Measurements from ENCODE around the gene PDE4D.

The PDE4D gene

GRCh38 chr5:59559847-59560246, 333.7 kb downstream of the PDE4D start:
- TF ChIP-seq REST (IDR thresholded peaks at IDR 0.05; ENCODE audit: insufficient read depth in 1 of 2, low read depth in 2 of 2, low read length in 2 of 2) (no peak), POLR2AphosphoS5 (IDR thresholded peaks at IDR 0.05; ENCODE audit: low read depth, low read length) (no peak), TAF1 (IDR thresholded peaks at IDR 0.05; ENCODE audit: borderline replicate concordance, insufficient read depth, low read length) (no peak), FOXP2 (optimal IDR thresholded peaks at IDR 0.05; ENCODE audit: borderline replicate concordance, extremely low read depth, extremely low read length, insufficient read depth) (no peak), SIN3A (IDR thresholded peaks at IDR 0.05; ENCODE audit: borderline replicate concordance, insufficient read depth, low read length) (no peak)

GRCh38 chr5:59559323-59559722, 334.2 kb downstream of the PDE4D start:
- TF ChIP-seq SIN3A (IDR thresholded peaks at IDR 0.05; ENCODE audit: borderline replicate concordance, insufficient read depth, low read length) (no peak), REST (IDR thresholded peaks at IDR 0.05; ENCODE audit: insufficient read depth in 1 of 2, low read depth in 2 of 2, low read length in 2 of 2) (no peak), TAF1 (IDR thresholded peaks at IDR 0.05; ENCODE audit: borderline replicate concordance, insufficient read depth, low read length) (no peak), POLR2AphosphoS5 (IDR thresholded peaks at IDR 0.05; ENCODE audit: low read depth, low read length) (no peak), FOXP2 (optimal IDR thresholded peaks at IDR 0.05; ENCODE audit: borderline replicate concordance, extremely low read depth, extremely low read length, insufficient read depth) (no peak)

GRCh38 chr5:59558501-59558900, 335.0 kb downstream of the PDE4D start:
- no peak for TF ChIP-seq SIN3A (IDR thresholded peaks at IDR 0.05; ENCODE audit: borderline replicate concordance, insufficient read depth, low read length)
- no peak for TF ChIP-seq FOXP2 (optimal IDR thresholded peaks at IDR 0.05; ENCODE audit: borderline replicate concordance, extremely low read depth, extremely low read length, insufficient read depth)
- TF ChIP-seq REST (IDR thresholded peaks at IDR 0.05; ENCODE audit: insufficient read depth in 1 of 2, low read depth in 2 of 2, low read length in 2 of 2) = no peak
- TF ChIP-seq POLR2AphosphoS5 (IDR thresholded peaks at IDR 0.05; ENCODE audit: low read depth, low read length) = no peak

- TF ChIP-seq SIN3A (IDR thresholded peaks at IDR 0.05; ENCODE audit: borderline replicate concordance, insufficient read depth, low read length) (no peak), REST (IDR thresholded peaks at IDR 0.05; ENCODE audit: insufficient read depth in 1 of 2, low read depth in 2 of 2, low read length in 2 of 2) (no peak), POLR2AphosphoS5 (IDR thresholded peaks at IDR 0.05; ENCODE audit: low read depth, low read length) (no peak), TAF1 (IDR thresholded peaks at IDR 0.05; ENCODE audit: borderline replicate concordance, insufficient read depth, low read length) (no peak), FOXP2 (optimal IDR thresholded peaks at IDR 0.05; ENCODE audit: borderline replicate concordance, extremely low read depth, extremely low read length, insufficient read depth) (no peak)
These were observed 336.0 kb downstream of the PDE4D start for GRCh38 chr5:59557572-59557971.

GRCh38 chr5:59555596-59555995, 337.9 kb downstream of the PDE4D start:
- TF ChIP-seq TAF1 (IDR thresholded peaks at IDR 0.05; ENCODE audit: borderline replicate concordance, insufficient read depth, low read length) (no peak), POLR2AphosphoS5 (IDR thresholded peaks at IDR 0.05; ENCODE audit: low read depth, low read length) (no peak), FOXP2 (optimal IDR thresholded peaks at IDR 0.05; ENCODE audit: borderline replicate concordance, extremely low read depth, extremely low read length, insufficient read depth) (no peak), REST (IDR thresholded peaks at IDR 0.05; ENCODE audit: insufficient read depth in 1 of 2, low read depth in 2 of 2, low read length in 2 of 2) (no peak), SIN3A (IDR thresholded peaks at IDR 0.05; ENCODE audit: borderline replicate concordance, insufficient read depth, low read length) (no peak)
